Small intestine (tissue), 7 donors: ENCODE results near the gene GDPD5. TPM values are rescaled to one million over a fixed set of nuclear protein-coding genes. Genes with fewer than 3 reads are reported as not detected.

Source experiments
- DNase-seq, 2 donors: peaks; one replicate each; pipeline versions ENCODE4 v3.0.0 to v3.0.0-alpha.2; 2013
- FAIRE-seq: peaks from 2 replicates; lab custom pipeline; 2012; peaks lifted over from hg19 to GRCh38; lab: Jason Lieb, UNC
- H3K27ac ChIP-seq, 3 donors: one replicate each; pipeline ENCODE4 v1.5.1; 2013; ENCODE audit warnings: low read length in 2 of 3, mild to moderate bottlenecking in 2 of 3, control low read depth in 1 of 3, inconsistent platforms in 1 of 3, low read depth in 1 of 3, moderate library complexity in 1 of 3
- H3K27me3 ChIP-seq, 3 donors: one replicate each; pipeline ENCODE4 v1.6.1; 2013; ENCODE audit warnings: low read length in 3 of 3, inconsistent platforms in 1 of 3; ENCODE audit not compliant: control insufficient read depth in 3 of 3, insufficient read depth in 3 of 3
- H3K36me3 ChIP-seq, 3 donors: one replicate each; pipeline ENCODE4 v1.6.1; 2013; ENCODE audit warnings: low read length in 3 of 3, inconsistent platforms in 1 of 3, low read depth in 1 of 3, mild to moderate bottlenecking in 1 of 3, moderate library complexity in 1 of 3; ENCODE audit not compliant: control insufficient read depth in 3 of 3, insufficient read depth in 2 of 3
- H3K4me1 ChIP-seq, 3 donors: one replicate each; pipeline ENCODE4 v1.6.1; 2013; ENCODE audit warnings: low read length in 2 of 3, inconsistent platforms in 1 of 3, low read depth in 1 of 3, mild to moderate bottlenecking in 1 of 3, moderate library complexity in 1 of 3; ENCODE audit not compliant: control insufficient read depth in 3 of 3, insufficient read depth in 2 of 3
- H3K4me3 ChIP-seq, 3 donors: one replicate each; pipeline ENCODE4 v1.5.1; 2013; ENCODE audit warnings: low read length in 3 of 3, control low read depth in 1 of 3, inconsistent platforms in 1 of 3, low read depth in 1 of 3, mild to moderate bottlenecking in 1 of 3, moderate library complexity in 1 of 3
- H3K9me3 ChIP-seq, 2 donors: one replicate each; pipeline ENCODE4 v1.6.1; 2013; ENCODE audit warnings: low read depth in 1 of 2, low read length in 1 of 2; ENCODE audit not compliant: control insufficient read depth in 2 of 2, insufficient read depth in 1 of 2
- WGBS, 3 donors: extraction: QIAGEN DNeasy Blood & Tissue Kit; methylation state at CpG; one replicate each; pipeline ENCODE4 v1.1.7; 2013; 5-methylcytosine and 5-hydroxymethylcytosine counted together
- polyA plus RNA-seq, 4 donors: library from polyadenylated mRNA; stranded (reverse) in 3 of 4; unstranded in 1 of 4; fragments of 200-250 nt in 3 of 4; fragments of 120-200 nt in 1 of 4; gene quantifications; one replicate each; pipeline versions ENCODE4 v1.2.1 to v1.2.3, GENCODE V29; 2013
- donor health status: healthy with polysubstance abuse.
- donor health status: control.
- donor health status: control.
- donor health status: Bipolar disorder and iron deficiency.
- donor health status: healthy.

The GDPD5 gene
- polyA plus RNA-seq, 4 donors, result 1.1 to 82.7 (median 6.1) TPM

DNA sequence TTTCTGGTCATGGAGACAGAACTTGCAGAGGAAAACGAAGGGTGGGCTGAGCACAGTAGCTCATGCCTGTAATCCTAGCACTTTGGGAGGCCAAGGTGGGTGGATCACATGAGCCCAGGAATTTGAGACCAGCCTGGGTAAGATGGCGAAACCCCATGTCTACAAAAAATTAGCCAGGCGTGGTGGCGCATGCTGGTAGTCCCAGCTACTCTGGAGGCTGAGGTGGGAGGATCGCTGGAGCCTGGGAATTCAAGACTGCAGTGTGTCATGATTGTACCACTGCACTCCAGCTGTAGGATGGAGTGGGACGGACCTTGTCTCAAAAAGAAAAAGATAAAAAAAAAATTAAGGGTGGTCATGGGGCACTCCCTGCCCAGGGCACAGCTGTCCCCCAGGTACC lies 42.2 kb upstream of the GDPD5 start:
- Histone ChIP-seq H3K27me3 (no peaks in the 10 kb centered on the region), H3K4me3 (no peak overlapping the region), H3K36me3 (peaks cover 14 to 93% (median 23%) of the 10 kb centered on the region in 3 donors), H3K4me1 (peaks cover 0 to 25% (median 2%) of the 10 kb centered on the region in 3 donors), H3K27ac (no peak overlapping the region), H3K9me3 (no peaks in the 10 kb centered on the region)
- FAIRE-seq, result no peak
- 86 to 96% (median 95%) methylated on average over 6 of the region's 6 CpGs for WGBS, 3 donors
- DNase-seq, result no peak

DNA sequence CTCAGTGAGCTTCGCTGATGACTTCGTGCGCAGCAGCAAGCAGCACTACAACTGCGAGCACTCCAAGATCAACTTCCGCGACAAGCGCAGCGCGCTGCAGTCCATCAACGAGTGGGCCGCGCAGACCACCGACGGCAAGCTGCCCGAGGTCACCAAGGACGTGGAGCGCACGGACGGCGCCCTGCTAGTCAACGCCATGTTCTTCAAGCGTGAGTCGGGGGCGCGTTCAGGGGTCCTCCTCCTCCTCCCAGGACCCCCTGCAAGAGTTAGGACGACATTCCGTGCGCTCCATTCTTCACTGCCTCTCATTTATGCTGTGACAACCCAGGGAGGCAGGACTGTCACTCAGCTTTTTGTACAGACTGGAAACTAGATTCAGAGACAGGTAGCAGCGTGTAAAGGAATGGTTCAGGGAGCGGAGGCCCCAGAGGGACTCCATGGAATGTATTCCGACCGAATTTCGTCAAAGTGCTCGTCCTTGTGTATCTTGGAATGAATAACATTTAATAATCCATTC lies 41.1 kb upstream of the GDPD5 start:
- H3K27ac ChIP-seq, result no peak overlapping the region
- H3K4me1 ChIP-seq, result peaks cover 0 to 27% (median 2%) of the 10 kb centered on the region in 3 donors
- no peak overlapping the region for H3K4me3 ChIP-seq
- WGBS, 3 donors, result 90 to 94% (median 94%) methylated on average over 34 of the region's 34 CpGs
- no peaks in the 10 kb centered on the region for H3K27me3 ChIP-seq
- no peaks in the 10 kb centered on the region for H3K9me3 ChIP-seq
- DNase-seq (no peak), FAIRE-seq (no peak)
- H3K36me3 ChIP-seq, result peaks cover 13 to 83% (median 21%) of the 10 kb centered on the region in 3 donors

DNA sequence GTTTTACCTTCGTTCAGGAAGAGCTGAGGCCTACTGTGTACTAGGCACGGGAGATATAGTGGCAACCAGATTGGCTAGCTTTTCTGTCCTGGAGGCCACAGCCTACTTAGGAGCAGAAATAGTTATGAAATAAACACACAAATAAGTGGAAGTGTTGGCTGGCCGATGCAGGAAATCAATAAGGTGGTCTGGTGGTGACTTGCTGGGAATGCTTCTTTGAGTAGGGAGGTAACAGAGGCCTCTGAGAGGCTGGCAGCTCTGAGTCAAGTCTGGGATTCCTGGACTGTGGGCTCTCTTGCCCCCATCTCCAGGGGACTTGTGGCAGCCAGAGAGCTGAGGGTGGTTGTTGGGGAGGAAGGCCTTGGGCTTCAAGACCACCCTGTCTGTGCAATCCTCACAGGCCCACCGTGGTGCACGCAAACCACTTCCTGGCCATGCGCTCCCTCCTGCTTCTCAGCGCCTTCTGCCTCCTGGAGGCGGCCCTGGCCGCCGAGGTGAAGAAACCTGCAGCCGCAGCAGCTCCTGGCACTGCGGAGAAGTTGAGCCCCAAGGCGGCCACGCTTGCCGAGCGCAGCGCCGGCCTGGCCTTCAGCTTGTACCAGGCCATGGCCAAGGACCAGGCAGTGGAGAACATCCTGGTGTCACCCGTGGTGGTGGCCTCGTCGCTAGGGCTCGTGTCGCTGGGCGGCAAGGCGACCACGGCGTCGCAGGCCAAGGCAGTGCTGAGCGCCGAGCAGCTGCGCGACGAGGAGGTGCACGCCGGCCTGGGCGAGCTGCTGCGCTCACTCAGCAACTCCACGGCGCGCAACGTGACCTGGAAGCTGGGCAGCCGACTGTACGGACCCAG lies 40.4 kb upstream of the GDPD5 start:
- 78 to 92% (median 83%) methylated on average over 32 to 43 of the region's 43 CpGs for WGBS, 3 donors
- H3K9me3 ChIP-seq, result no peaks in the 10 kb centered on the region
- no peaks in the 10 kb centered on the region for H3K27me3 ChIP-seq
- H3K36me3 ChIP-seq, result peaks cover 8 to 76% (median 14%) of the 10 kb centered on the region in 3 donors
- DNase-seq (no peak), FAIRE-seq (no peak)
- no peak overlapping the region for H3K4me3 ChIP-seq
- peak overlapping the region in 1 of 3 donors; percentile 98 for H3K27ac ChIP-seq
- peaks cover 0 to 33% (median 2%) of the 10 kb centered on the region in 3 donors for H3K4me1 ChIP-seq

DNA sequence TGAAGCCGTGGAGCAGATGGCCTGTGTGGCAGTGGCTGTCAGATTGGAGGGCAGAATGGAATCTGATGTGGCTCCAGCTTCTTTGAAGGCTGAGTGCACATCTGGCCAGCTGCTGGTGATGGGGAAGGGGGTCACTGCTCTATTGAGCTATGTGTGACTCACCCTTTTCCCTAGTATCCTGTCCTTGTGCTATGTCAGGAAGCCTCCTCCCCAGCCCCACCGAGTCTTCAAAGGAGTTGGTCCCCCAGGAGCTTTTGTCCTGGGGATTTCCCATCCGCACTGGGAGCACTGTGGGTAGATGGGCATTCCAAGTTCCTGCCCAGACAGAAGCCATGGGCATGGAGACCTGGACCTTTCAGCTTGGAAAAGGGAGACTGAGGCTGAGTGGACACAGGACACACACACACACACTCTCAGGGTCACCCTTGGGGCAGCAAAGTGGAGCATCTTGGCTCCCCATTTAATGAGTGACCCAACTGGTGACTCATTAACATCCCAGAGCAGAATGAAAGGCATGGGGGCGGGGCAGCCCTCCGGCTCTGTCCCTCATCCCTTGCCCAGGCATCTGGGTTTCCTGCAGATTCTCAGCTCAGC lies 39.6 kb upstream of the GDPD5 start:
- Histone ChIP-seq H3K4me3 (no peak overlapping the region), H3K27ac (peak overlapping the region in 2 of 3 donors; percentile 13 to 98), H3K27me3 (no peaks in the 10 kb centered on the region), H3K4me1 (peaks cover 0 to 39% (median 2%) of the 10 kb centered on the region in 3 donors), H3K36me3 (peaks cover 6 to 70% (median 14%) of the 10 kb centered on the region in 3 donors), H3K9me3 (no peaks in the 10 kb centered on the region)
- FAIRE-seq, result no peak
- WGBS, 3 donors, result 52 to 70% (median 55%) methylated on average over 5 of the region's 5 CpGs
- DNase-seq, result peak in 1 of 2 donors; percentile 75

DNA sequence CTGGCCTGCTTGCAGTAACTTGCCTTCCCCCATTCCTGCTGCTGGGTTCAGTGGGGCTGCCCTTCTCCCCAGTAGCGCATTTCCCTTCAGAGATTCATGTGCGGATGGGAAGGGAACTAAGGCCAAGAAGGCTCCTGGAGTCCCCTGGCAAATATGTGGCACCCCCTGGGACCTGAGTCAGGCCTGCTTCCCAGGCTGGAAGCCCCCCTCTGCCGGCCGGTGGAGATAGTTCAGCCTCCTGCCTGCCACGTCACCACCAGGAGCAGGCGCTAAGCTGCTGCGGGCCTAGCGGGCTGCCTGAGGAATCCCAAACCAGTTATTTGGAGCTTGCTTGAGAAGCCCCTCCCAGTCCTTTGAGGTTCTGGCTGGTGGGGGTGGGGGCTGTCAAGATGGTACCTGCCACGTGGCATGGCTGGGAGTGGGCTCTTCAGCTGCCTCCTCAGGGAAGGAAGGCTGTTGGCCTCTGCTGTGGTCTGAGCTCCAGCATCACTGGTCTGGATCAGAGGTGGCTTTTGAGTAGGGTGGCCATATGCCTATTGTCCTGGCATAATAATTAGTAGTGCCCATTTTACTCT lies 38.3 kb upstream of the GDPD5 start:
- Histone ChIP-seq H3K36me3 (peaks cover 4 to 58% (median 9%) of the 10 kb centered on the region in 3 donors), H3K4me1 (peaks cover 0 to 48% (median 5%) of the 10 kb centered on the region in 3 donors), H3K9me3 (no peaks in the 10 kb centered on the region), H3K27me3 (no peaks in the 10 kb centered on the region), H3K4me3 (peak overlapping the region in 1 of 3 donors; percentile 99), H3K27ac (peak overlapping the region in 2 of 3 donors; percentile 98 to 99)
- DNase-seq (peak in 1 of 2 donors; percentile 44), FAIRE-seq (no peak)
- WGBS, 3 donors, result 51 to 85% (median 80%) methylated on average over 9 of the region's 9 CpGs

DNA sequence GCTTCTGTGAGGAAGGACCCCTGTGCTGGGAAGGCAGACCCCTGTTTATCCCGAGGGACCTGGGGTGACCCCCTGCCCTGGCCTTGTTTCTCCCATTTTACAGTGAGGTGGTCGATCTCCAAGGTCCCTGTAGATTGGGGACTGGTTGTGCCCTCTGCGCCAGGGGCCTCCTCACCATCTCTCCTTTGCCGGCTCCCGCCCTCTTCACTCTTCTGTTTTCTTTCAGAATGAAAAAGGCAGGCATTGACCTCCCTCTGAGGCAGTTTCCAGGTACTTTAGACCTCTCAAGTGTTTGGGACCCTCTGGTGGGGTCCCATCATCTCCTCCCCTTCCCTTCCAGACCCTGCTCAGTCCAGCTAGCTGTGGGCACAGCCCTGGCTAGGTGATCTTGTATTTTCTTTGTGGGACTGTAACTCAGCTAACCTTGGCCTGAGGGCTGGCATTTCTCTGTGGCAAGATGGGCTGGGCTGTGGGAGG lies 37.8 kb upstream of the GDPD5 start:
- peaks cover 4 to 53% (median 5%) of the 10 kb centered on the region in 3 donors for H3K36me3 ChIP-seq
- 37 to 54% (median 53%) methylated on average over 5 of the region's 5 CpGs for WGBS, 3 donors
- DNase-seq (no peak), FAIRE-seq (no peak)
- H3K4me1 ChIP-seq, result peaks cover 0 to 53% (median 5%) of the 10 kb centered on the region in 3 donors
- H3K9me3 ChIP-seq, result no peaks in the 10 kb centered on the region
- H3K27me3 ChIP-seq, result no peaks in the 10 kb centered on the region
- peak overlapping the region in 2 of 3 donors; percentile 98 to 99 for H3K27ac ChIP-seq
- peak overlapping the region in 1 of 3 donors; percentile 99 for H3K4me3 ChIP-seq

DNA sequence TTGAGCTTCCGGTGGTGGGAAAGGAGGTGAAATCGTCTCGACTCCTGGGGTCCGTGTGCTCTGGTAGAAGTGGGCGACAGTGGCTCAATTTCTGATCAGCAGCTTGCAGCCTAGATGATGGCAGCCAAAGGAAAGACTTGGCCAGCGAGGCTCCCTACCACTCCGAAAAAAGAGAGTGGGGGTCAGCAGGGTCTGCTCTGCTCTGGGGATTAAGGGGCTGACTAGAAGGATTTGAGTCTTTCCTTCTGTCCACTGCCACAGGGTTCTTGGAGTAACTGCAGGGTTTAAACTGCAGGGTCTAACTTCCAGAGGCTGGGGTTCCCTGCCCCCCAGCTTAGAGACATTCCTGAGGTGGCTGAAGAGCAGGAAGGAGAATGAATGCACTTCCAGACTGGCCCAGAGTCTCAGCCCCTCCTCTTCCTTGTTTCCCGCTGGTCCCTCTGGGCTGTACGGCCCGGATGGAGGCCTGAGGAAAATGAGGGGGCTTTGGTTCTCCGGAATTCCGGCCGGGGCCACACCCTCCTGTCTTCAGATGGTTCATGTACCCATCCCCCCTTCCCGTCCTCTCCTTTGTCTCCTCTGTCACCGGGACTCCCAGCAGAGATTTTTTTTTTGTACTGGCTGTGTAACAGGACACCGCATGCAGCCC lies 37.2 kb upstream of the GDPD5 start:
- Histone ChIP-seq H3K4me3 (peak overlapping the region; percentile 77 to 99 (median 86)), H3K9me3 (no peaks in the 10 kb centered on the region), H3K36me3 (peaks cover 0 to 47% (median 2%) of the 10 kb centered on the region in 3 donors), H3K27ac (peak overlapping the region; percentile 81 to 99 (median 98)), H3K27me3 (no peaks in the 10 kb centered on the region), H3K4me1 (peaks cover 0 to 57% (median 5%) of the 10 kb centered on the region in 3 donors)
- FAIRE-seq (no peak), DNase-seq (peak in 1 of 2 donors; percentile 61)
- 11 to 13% (median 13%) methylated on average over 16 of the region's 16 CpGs for WGBS, 3 donors
